ENCODE data around the gene SLCO3A1. TPM values are rescaled to one million over a fixed set of nuclear protein-coding genes. Genes with fewer than 3 reads are reported as not detected.

The SLCO3A1 gene
- total RNA-seq, 1 experiment from 2014 or later, result 5.1 TPM

DNA sequence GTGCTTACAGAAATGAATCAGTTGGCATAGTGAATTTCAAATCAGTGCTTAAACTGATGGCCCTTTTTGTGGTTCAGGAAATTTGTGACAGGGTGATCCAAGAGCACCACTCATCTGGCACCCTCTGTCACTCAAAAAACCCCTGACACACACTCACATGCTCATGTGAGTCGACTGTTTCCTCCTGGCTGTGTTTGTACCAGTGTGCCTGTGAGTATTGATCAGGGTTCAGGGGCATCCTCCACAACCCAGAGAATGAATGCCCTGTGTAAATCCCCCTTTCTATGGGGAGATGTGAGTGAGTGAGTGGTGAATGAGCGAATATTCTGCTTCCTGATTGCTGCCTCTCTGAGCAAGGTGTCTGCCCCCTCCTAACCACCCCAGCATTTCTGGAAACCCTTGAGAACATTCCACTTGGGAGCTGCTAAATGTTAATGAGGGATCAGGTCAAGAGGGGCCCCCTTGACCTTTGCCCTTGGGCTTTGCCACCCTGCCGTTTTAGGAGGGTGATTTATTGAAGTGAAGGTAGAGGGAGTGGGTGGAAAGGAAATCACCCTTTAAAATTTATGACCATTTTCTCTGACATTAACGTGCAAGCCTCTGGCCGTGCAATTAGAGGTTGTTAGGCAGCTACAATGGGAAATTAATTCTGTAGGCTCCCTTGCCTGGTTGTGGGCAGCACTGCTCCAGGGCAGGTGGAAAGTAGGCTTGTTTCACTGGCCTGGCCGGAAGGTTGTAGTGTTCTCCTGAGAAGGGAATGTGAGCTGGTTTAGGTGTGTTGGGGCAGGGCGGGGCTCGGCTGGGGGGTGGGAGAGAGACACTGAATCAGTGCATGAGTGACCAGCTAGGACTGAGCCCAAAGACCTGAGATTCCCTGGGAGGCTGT lies 87.2 kb downstream of the SLCO3A1 start:
- no peaks in the 10 kb centered on the region for H3K27me3 ChIP-seq (ENCODE audit: insufficient read depth, low read length)
- DNase-seq (ENCODE audit: low read depth, low spot score), result no peak
- no peak overlapping the region for H3K9ac ChIP-seq (ENCODE audit: low read length)
- intact Hi-C loops (cut with micrococcal nuclease), result loop anchor here (5.0 kb wide), 1 partner anchor 83 kb away; no protein-coding TSS in a partner anchor
- peak overlapping the region; percentile 15; the same call in 1 of the 2 replicates for H3K4me2 ChIP-seq (ENCODE audit: low read length)
- peak; percentile 41; the same call in 1 of the 2 replicates for ATAC-seq
- RAD21 ChIA-PET (ENCODE audit: low non-redundant PET in 1 of 2, low total read pairs in 2 of 2, uncharacterized antibody in 2 of 2, unreplicated experiment in 2 of 2), result no interaction called here
- H3K36me3 ChIP-seq (ENCODE audit: control insufficient read depth in 1 of 2, insufficient read depth in 2 of 2, low read length in 2 of 2), result no peaks in the 10 kb centered on the region
- no peaks in the 10 kb centered on the region for H3K9me2 ChIP-seq (ENCODE audit: insufficient read depth)
- no TSS peak for BruUV-seq (replicated peaks)
- POLR2A ChIA-PET, result no interaction called here
- TF ChIP-seq JUND (IDR thresholded peaks at IDR 0.05), result no peak
- no peaks in the 10 kb centered on the region for H3K79me2 ChIP-seq (ENCODE audit: insufficient read depth, low read length)
- H3K9me3 ChIP-seq (ENCODE audit: control insufficient read depth in 1 of 2, insufficient read depth in 1 of 2, low read depth in 1 of 2, low read length in 2 of 2), result no peaks in the 10 kb centered on the region
- no peak overlapping the region for H2AFZ ChIP-seq (ENCODE audit: low read depth, low read length, poor library complexity, severe bottlenecking)
- H4K20me1 ChIP-seq (ENCODE audit: insufficient read depth), result no peaks in the 10 kb centered on the region
- H3K27ac ChIP-seq (ENCODE audit: low read depth, low read length), result no peak overlapping the region
- H3K4me1 ChIP-seq (ENCODE audit: control insufficient read depth in 1 of 2, insufficient read depth in 2 of 2, low read length in 2 of 2), result peaks cover 0 to 36% of the 10 kb centered on the region in 2 experiments; a peak in 2 of 4 replicates
- CTCF ChIA-PET, result no interaction called here
- no peak overlapping the region for H3K4me3 ChIP-seq (replicated peaks in 1 of 2; ENCODE audit: low read depth in 1 of 2, low read length in 2 of 2)

DNA sequence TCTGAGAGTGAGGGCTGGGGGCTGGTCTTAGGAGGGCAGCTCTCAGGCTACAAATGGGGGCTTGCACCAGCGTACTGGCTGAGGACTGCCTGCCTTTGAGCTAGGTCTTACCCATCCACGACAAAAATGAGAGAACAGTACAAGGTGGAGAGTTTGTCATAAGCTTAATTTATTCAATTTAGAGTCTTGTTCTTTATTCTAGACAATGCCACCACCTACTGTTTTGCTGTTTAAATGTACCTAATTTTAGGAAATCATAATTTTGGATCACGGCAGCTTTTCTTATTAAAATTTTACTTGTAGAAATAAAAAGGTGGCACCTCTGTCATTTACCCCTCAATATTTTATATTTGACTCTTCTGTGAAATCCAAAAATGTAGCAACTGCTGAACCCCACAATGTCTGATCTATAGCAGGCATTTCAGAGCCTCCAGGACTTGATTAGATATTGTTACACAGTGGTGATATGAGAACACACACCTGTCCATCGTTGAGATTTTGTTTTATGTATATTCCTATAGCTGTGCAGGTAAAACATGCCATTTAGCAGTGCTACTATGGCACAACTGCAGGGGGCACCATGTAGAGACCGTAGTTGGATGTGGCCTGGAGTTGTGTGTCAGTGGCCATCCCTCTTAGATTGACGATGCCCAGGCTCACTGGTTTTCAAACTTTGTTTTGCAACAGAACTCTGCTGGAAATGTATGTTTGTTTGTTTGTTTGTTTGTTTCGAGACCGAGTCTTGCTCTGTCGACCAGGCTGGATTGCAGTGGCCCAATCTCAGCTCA lies 88.6 kb downstream of the SLCO3A1 start:
- DNase-seq (ENCODE audit: low read depth, low spot score) (no peak), ATAC-seq (no peak; the same call in 1 of the 2 replicates)
- H3K9me2 ChIP-seq (ENCODE audit: insufficient read depth), result no peaks in the 10 kb centered on the region
- RAD21 ChIA-PET (ENCODE audit: low non-redundant PET in 1 of 2, low total read pairs in 2 of 2, uncharacterized antibody in 2 of 2, unreplicated experiment in 2 of 2), result no interaction called here
- no peaks in the 10 kb centered on the region for H3K79me2 ChIP-seq (ENCODE audit: insufficient read depth, low read length)
- H3K27ac ChIP-seq (ENCODE audit: low read depth, low read length), result no peak overlapping the region
- intact Hi-C loops (cut with micrococcal nuclease), result loop anchor here (5.0 kb wide), 1 partner anchor 85 kb away; no protein-coding TSS in a partner anchor
- no peak overlapping the region for H2AFZ ChIP-seq (ENCODE audit: low read depth, low read length, poor library complexity, severe bottlenecking)
- no peaks in the 10 kb centered on the region for H3K27me3 ChIP-seq (ENCODE audit: insufficient read depth, low read length)
- no peak overlapping the region for H3K9ac ChIP-seq (ENCODE audit: low read length)
- peak overlapping the region; percentile 51 for H3K4me2 ChIP-seq (ENCODE audit: low read length)
- no peaks in the 10 kb centered on the region for H3K36me3 ChIP-seq (ENCODE audit: control insufficient read depth in 1 of 2, insufficient read depth in 2 of 2, low read length in 2 of 2)
- TF ChIP-seq CEBPB (IDR thresholded peaks at IDR 0.05; ENCODE audit: low read depth), result no peak
- TF ChIP-seq, protein P1, sequence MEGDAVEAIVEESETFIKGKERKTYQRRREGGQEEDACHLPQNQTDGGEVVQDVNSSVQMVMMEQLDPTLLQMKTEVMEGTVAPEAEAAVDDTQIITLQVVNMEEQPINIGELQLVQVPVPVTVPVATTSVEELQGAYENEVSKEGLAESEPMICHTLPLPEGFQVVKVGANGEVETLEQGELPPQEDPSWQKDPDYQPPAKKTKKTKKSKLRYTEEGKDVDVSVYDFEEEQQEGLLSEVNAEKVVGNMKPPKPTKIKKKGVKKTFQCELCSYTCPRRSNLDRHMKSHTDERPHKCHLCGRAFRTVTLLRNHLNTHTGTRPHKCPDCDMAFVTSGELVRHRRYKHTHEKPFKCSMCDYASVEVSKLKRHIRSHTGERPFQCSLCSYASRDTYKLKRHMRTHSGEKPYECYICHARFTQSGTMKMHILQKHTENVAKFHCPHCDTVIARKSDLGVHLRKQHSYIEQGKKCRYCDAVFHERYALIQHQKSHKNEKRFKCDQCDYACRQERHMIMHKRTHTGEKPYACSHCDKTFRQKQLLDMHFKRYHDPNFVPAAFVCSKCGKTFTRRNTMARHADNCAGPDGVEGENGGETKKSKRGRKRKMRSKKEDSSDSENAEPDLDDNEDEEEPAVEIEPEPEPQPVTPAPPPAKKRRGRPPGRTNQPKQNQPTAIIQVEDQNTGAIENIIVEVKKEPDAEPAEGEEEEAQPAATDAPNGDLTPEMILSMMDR (IDR thresholded peaks at IDR 0.05 in 2 of 3, conservative IDR thresholded peaks at IDR 0.05 in 1 of 3; ENCODE audit: borderline replicate concordance in 1 of 3, insufficient read depth in 1 of 3, low read depth in 2 of 3, low read length in 2 of 3), result peak; percentile 7 to 43 (median 10); a peak in 3 of 6 replicates
- peak; percentile 25; the same call in 1 of the 2 replicates for TF ChIP-seq RAD21 (IDR thresholded peaks at IDR 0.05; ENCODE audit: low read depth)
- H4K20me1 ChIP-seq (ENCODE audit: insufficient read depth), result no peaks in the 10 kb centered on the region
- no peaks in the 10 kb centered on the region for H3K9me3 ChIP-seq (ENCODE audit: control insufficient read depth in 1 of 2, insufficient read depth in 1 of 2, low read depth in 1 of 2, low read length in 2 of 2)
- BruUV-seq (replicated peaks), result no TSS peak
- CTCF ChIA-PET, result interaction anchor here (0.7 kb wide), 1 partner anchor 236 kb away, joined by 4 read pairs; no protein-coding TSS in a partner anchor
- POLR2A ChIA-PET, result no interaction called here
- peaks cover 0 to 36% of the 10 kb centered on the region in 2 experiments; a peak in 2 of 4 replicates for H3K4me1 ChIP-seq (ENCODE audit: control insufficient read depth in 1 of 2, insufficient read depth in 2 of 2, low read length in 2 of 2)
- H3K4me3 ChIP-seq (replicated peaks in 1 of 2; ENCODE audit: low read depth in 1 of 2, low read length in 2 of 2), result no peak overlapping the region

Measured in HCT116 (cell line).